Adrenal gland (tissue), 12 donors: Measurements from ENCODE around the gene MYD88. TPM values are rescaled to one million over a fixed set of nuclear protein-coding genes. Genes with fewer than 3 reads are reported as not detected.
A peak's percentile ranks its signal among the peaks of the same experiment; 100 is the strongest.

ENCODE experiments used
- DNase-seq, 7 donors: peaks; one replicate each; pipeline ENCODE4 v3.0.0-alpha.2; 2019 to 2020
- H3K27ac ChIP-seq, 5 donors: fragments of 200-600 bp; sonication (generic) in 4 of 5; 1 replicate in 3 of 5; 2 replicates in 2 of 5; pipeline versions ENCODE4 v1.5.1 to v1.8.0; 2016 to 2020; ENCODE audit warnings: mild to moderate bottlenecking in 1 of 5
- H3K27me3 ChIP-seq: fragments of 200-600 bp; 2 replicates; pipeline ENCODE4 v1.8.0; 2021
- H3K36me3 ChIP-seq, 2 donors: fragments of 200-600 bp; replicated peaks in 1 of 2; 1 replicate in 1 of 2; 2 replicates in 1 of 2; pipeline versions ENCODE4 v1.5.1 to v1.8.0; 2018 to 2022
- H3K4me1 ChIP-seq, 2 donors: fragments of 200-600 bp; replicated peaks in 1 of 2; 1 replicate in 1 of 2; 2 replicates in 1 of 2; pipeline versions ENCODE4 v1.5.1 to v1.8.0; 2018 to 2021
- H3K4me3 ChIP-seq, 4 donors: fragments of 200-600 bp; sonication (generic) in 3 of 4; one replicate each; pipeline ENCODE4 v1.5.1; 2016 to 2018
- H3K9me3 ChIP-seq, 3 donors: fragments of 200-600 bp; sonication (generic) in 1 of 3; replicated peaks in 1 of 3; 1 replicate in 2 of 3; 2 replicates in 1 of 3; pipeline versions ENCODE4 v1.5.1 to v1.8.0; 2016 to 2021
- CTCF ChIP-seq, 6 experiments: fragments of 450-650 bp in 4 of 6; fragments of 200-600 bp in 2 of 6; sonication (generic) in 1 of 6; IDR thresholded peaks; 1 replicate in 5 of 6; 2 replicates in 1 of 6; pipeline versions ENCODE4 v1.5.1 to v1.8.0; 2016 to 2021; ENCODE audit warnings: antibody characterized with exemption in 6 of 6, mild to moderate bottlenecking in 2 of 6, moderate library complexity in 1 of 6
- POLR2A ChIP-seq, 2 donors: fragments of 450-650 bp; IDR thresholded peaks; one replicate each; pipeline ENCODE4 v1.6.1; 2017; ENCODE audit warnings: antibody characterized with exemption in 2 of 2, mild to moderate bottlenecking in 2 of 2, moderate library complexity in 1 of 2
- WGBS, 4 donors: extraction: QIAGEN DNeasy Blood & Tissue Kit in 2 of 4; methylation state at CpG; one replicate each; pipeline versions ENCODE4 v1.1.5 to v1.1.7; 2013 to 2017; 5-methylcytosine and 5-hydroxymethylcytosine counted together
- intact Hi-C, 2 donors: fragments of 100-400 bp; cut with DNase I; formaldehyde crosslinking; loops; one replicate each; pipeline versions ENCODE4 v1.14.1 to v1.15.0; 2022 to 2023
- polyA plus RNA-seq, 3 donors: library from polyadenylated mRNA; stranded (reverse); fragments of 200-250 nt in 2 of 3; fragments of 350-450 nt in 1 of 3; fragmentation: Illumina TruSeq in 1 of 3; extraction: RNeasy Lipid Tissue Mini Kit (QIAGEN cat#74804) in 1 of 3; gene quantifications; one replicate each; pipeline ENCODE4 v1.2.3, GENCODE V29; 2013 to 2014
- total RNA-seq, 9 donors: library from RNA; depleted of rRNA in 4 of 9; stranded (reverse); fragments of >200 nt in 4 of 9; fragments of 120-200 nt in 1 of 9; fragmentation: NEBNext Ultra II Directional in 1 of 9; extraction: Animal tissue kit (Norgen Biotek cat#: 25700) in 1 of 9; gene quantifications; one replicate each; pipeline versions ENCODE4 v1.1.0 to v1.2.4, GENCODE V29; 2013 to 2023
- donor health status: healthy with polysubstance abuse.
- donor health status: Bipolar disorder and iron deficiency.
- donor health status: DM: yes; HTN: yes; CAD: no.
- donor health status: DM: no; HTN: no; CAD: no.
- donor health status: DM: no; HTN: no; CAD: no.
- donor health status: DM: yes; HTN: yes; CAD: no.

Gene MYD88
- total and polyA plus RNA-seq, 12 donors = 3.8 to 46.6 (median 34.7) TPM

- peak in 1 of 6 experiments; percentile 26 for TF ChIP-seq CTCF (IDR thresholded peaks at IDR 0.05)
- peak; percentile 86 to 96 for TF ChIP-seq POLR2A (IDR thresholded peaks at IDR 0.05)
- peaks cover 0 to 43% of the 10 kb centered on the region in 2 donors for H3K36me3 ChIP-seq
- H3K4me1 ChIP-seq = peaks cover 18 to 50% of the 10 kb centered on the region in 2 donors
These were observed 1.5 kb upstream of the MYD88 start, which contains the start of gene ACAA1 for GRCh38 chr3:38136777-38137614. Gene ACAA1, minus strand, starts transcription at chr3:38137127. Its CDS starts 92 bp downstream, at chr3:38137035.

GRCh38 chr3:38137615-38138348, 679 bp upstream of the MYD88 start:
- WGBS, 4 donors = 12 to 24% (median 19%) methylated on average over 7 to 22 of the region's 22 CpGs
- peak overlapping the region; percentile 64 to 94 (median 77) for H3K4me3 ChIP-seq
- H3K27me3 ChIP-seq = no peaks in the 10 kb centered on the region
- peak in 1 of 7 donors; percentile 27 for DNase-seq
- peaks cover 0 to 41% of the 10 kb centered on the region in 2 donors for H3K36me3 ChIP-seq
- H3K4me1 ChIP-seq = peaks cover 18 to 50% of the 10 kb centered on the region in 2 donors
- intact Hi-C loops = no loop called here
- H3K27ac ChIP-seq = peak overlapping the region; percentile 88 to 97 (median 93)
- no peaks in the 10 kb centered on the region for H3K9me3 ChIP-seq
- TF ChIP-seq CTCF (IDR thresholded peaks at IDR 0.05) (no peak), POLR2A (IDR thresholded peaks at IDR 0.05) (no peak)

More at GRCh38 chr3:38136777-38137614, 1.5 kb upstream of the MYD88 start, which contains the start of gene ACAA1:
- 0 to 1% (median 0%) methylated on average over 8 to 66 of the region's 66 CpGs for WGBS, 4 donors
- Histone ChIP-seq H3K4me3 (peak within 1 kb of the TSS; percentile 72 to 94 (median 81)), H3K9me3 (no peaks in the 10 kb centered on the region), H3K27me3 (no peaks in the 10 kb centered on the region), H3K27ac (peak within 1 kb of the TSS; percentile 88 to 97 (median 93))
- intact Hi-C loops = no loop called here
- DNase-seq = peak; percentile 99 to 100 (median 100)

GRCh38 chr3:38139191-38139590, 730 bp downstream of the MYD88 start:
- peak in 1 of 7 donors; percentile 55 for DNase-seq
- 13 to 35% (median 14%) methylated on average over 8 of the region's 8 CpGs for WGBS, 4 donors
- intact Hi-C loops = no loop called here
- Histone ChIP-seq H3K27me3 (no peaks in the 10 kb centered on the region), H3K4me3 (peak overlapping the region; percentile 62 to 94 (median 77)), H3K4me1 (peaks cover 18 to 40% of the 10 kb centered on the region in 2 donors), H3K36me3 (peaks cover 0 to 27% of the 10 kb centered on the region in 2 donors), H3K27ac (peak overlapping the region in 4 of 5 donors; percentile 88 to 97 (median 93)), H3K9me3 (no peaks in the 10 kb centered on the region)
- TF ChIP-seq CTCF (IDR thresholded peaks at IDR 0.05) (no peak), POLR2A (IDR thresholded peaks at IDR 0.05) (no peak)

GRCh38 chr3:38139652-38140051, 1.2 kb downstream of the MYD88 start:
- intact Hi-C loops = loop anchor here in 1 of 2 donors (10.0 kb wide), 1 partner anchor 345 kb away; no protein-coding TSS in a partner anchor
- H3K36me3 ChIP-seq = peaks cover 0 to 22% of the 10 kb centered on the region in 2 donors
- no peak for TF ChIP-seq POLR2A (IDR thresholded peaks at IDR 0.05)
- TF ChIP-seq CTCF (IDR thresholded peaks at IDR 0.05) = no peak
- peaks cover 18 to 39% of the 10 kb centered on the region in 2 donors for H3K4me1 ChIP-seq
- no peaks in the 10 kb centered on the region for H3K27me3 ChIP-seq
- H3K9me3 ChIP-seq = no peaks in the 10 kb centered on the region
- 81 to 84% (median 82%) methylated on average over 4 to 7 of the region's 7 CpGs for WGBS, 4 donors
- no peak overlapping the region for H3K27ac ChIP-seq
- H3K4me3 ChIP-seq = peak overlapping the region in 1 of 4 donors; percentile 76
- DNase-seq = peak in 2 of 7 donors; percentile 13 to 51
